ENCODE data around the gene FAM171A2. TPM values are rescaled to one million over a fixed set of nuclear protein-coding genes. Genes with fewer than 3 reads are reported as not detected.
"Not testable (repeated sequence)": the region's sequence is repeated elsewhere in the genome, so short reads cannot be mapped to it uniquely, and the experiment has no call there.

Gene FAM171A2
- total and polyA plus RNA-seq, 4 donors = 0.08 to 1.1 (median 0.18) TPM; not detected in 1

DNA sequence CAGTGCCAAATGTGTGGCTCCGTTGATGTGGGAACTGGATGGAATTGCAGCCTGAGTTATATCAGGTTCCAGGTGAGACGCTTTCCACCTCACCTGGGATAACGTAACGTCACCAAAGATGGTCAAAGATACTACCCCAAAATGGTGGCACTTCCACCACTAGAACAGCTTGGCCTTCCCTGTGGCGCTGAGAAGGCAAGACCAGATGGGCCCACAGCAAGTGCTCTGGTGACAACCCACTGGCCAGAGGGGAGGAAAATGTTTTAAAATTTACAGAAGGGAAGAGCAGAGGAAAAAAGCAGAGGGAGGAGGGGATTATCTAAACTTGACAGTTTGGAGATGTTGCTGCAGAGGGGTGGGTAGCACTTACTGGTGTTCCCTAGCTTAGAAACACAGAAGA lies 33.3 kb upstream of the FAM171A2 start:
- no peak overlapping the region for H3K27ac ChIP-seq (ENCODE audit: low read depth in 1 of 2, low read length in 2 of 2)
- peaks cover 10 to 37% (median 21%) of the 10 kb centered on the region in 4 donors for H3K36me3 ChIP-seq (ENCODE audit: control insufficient read depth in 4 of 4, insufficient read depth in 3 of 4, low read depth in 1 of 4, low read length in 3 of 4)
- H3K4me1 ChIP-seq (ENCODE audit: control insufficient read depth in 4 of 4, insufficient read depth in 4 of 4, low read length in 3 of 4) = no peaks in the 10 kb centered on the region
- H3K27me3 ChIP-seq (ENCODE audit: control insufficient read depth in 4 of 4, insufficient read depth in 4 of 4, low read length in 3 of 4) = no peaks in the 10 kb centered on the region
- 95% methylated on average over 5 of the region's 5 CpGs for WGBS
- no peak overlapping the region for H3K9ac ChIP-seq (ENCODE audit: low read depth in 1 of 2, low read length in 2 of 2)
- no peak for TF ChIP-seq EGR1 (IDR thresholded peaks at IDR 0.05; ENCODE audit: low read depth in 2 of 2)
- no peak for TF ChIP-seq FOXA1 (IDR thresholded peaks at IDR 0.05)
- TF ChIP-seq, protein P1, sequence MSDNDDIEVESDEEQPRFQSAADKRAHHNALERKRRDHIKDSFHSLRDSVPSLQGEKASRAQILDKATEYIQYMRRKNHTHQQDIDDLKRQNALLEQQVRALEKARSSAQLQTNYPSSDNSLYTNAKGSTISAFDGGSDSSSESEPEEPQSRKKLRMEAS (IDR thresholded peaks at IDR 0.05) = no peak
- TF ChIP-seq TAF1 (conservative IDR thresholded peaks at IDR 0.05) = no peak
- TF ChIP-seq SP1 (IDR thresholded peaks at IDR 0.05) = no peak
- no peak for TF ChIP-seq RXRA (IDR thresholded peaks at IDR 0.05)
- TF ChIP-seq RAD21 (IDR thresholded peaks at IDR 0.05) = no peak
- TF ChIP-seq, protein P2, sequence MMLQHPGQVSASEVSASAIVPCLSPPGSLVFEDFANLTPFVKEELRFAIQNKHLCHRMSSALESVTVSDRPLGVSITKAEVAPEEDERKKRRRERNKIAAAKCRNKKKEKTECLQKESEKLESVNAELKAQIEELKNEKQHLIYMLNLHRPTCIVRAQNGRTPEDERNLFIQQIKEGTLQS (IDR thresholded peaks at IDR 0.05) = no peak
- no peak for TF ChIP-seq GABPA (IDR thresholded peaks at IDR 0.05 in 1 of 2, conservative IDR thresholded peaks at IDR 0.05 in 1 of 2)
- TF ChIP-seq, protein P3, sequence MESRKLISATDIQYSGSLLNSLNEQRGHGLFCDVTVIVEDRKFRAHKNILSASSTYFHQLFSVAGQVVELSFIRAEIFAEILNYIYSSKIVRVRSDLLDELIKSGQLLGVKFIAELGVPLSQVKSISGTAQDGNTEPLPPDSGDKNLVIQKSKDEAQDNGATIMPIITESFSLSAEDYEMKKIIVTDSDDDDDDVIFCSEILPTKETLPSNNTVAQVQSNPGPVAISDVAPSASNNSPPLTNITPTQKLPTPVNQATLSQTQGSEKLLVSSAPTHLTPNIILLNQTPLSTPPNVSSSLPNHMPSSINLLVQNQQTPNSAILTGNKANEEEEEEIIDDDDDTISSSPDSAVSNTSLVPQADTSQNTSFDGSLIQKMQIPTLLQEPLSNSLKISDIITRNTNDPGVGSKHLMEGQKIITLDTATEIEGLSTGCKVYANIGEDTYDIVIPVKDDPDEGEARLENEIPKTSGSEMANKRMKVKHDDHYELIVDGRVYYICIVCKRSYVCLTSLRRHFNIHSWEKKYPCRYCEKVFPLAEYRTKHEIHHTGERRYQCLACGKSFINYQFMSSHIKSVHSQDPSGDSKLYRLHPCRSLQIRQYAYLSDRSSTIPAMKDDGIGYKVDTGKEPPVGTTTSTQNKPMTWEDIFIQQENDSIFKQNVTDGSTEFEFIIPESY (IDR thresholded peaks at IDR 0.05) = no peak
- no peak for TF ChIP-seq JUND (IDR thresholded peaks at IDR 0.05)
- no peak for TF ChIP-seq HNF4A (conservative IDR thresholded peaks at IDR 0.05)
- no peak for TF ChIP-seq FOXA2 (IDR thresholded peaks at IDR 0.05)
- TF ChIP-seq, protein P4, sequence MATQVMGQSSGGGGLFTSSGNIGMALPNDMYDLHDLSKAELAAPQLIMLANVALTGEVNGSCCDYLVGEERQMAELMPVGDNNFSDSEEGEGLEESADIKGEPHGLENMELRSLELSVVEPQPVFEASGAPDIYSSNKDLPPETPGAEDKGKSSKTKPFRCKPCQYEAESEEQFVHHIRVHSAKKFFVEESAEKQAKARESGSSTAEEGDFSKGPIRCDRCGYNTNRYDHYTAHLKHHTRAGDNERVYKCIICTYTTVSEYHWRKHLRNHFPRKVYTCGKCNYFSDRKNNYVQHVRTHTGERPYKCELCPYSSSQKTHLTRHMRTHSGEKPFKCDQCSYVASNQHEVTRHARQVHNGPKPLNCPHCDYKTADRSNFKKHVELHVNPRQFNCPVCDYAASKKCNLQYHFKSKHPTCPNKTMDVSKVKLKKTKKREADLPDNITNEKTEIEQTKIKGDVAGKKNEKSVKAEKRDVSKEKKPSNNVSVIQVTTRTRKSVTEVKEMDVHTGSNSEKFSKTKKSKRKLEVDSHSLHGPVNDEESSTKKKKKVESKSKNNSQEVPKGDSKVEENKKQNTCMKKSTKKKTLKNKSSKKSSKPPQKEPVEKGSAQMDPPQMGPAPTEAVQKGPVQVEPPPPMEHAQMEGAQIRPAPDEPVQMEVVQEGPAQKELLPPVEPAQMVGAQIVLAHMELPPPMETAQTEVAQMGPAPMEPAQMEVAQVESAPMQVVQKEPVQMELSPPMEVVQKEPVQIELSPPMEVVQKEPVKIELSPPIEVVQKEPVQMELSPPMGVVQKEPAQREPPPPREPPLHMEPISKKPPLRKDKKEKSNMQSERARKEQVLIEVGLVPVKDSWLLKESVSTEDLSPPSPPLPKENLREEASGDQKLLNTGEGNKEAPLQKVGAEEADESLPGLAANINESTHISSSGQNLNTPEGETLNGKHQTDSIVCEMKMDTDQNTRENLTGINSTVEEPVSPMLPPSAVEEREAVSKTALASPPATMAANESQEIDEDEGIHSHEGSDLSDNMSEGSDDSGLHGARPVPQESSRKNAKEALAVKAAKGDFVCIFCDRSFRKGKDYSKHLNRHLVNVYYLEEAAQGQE (IDR thresholded peaks at IDR 0.05) = no peak
- no peak overlapping the region for H3K4me3 ChIP-seq (ENCODE audit: low read depth in 1 of 3, low read length in 3 of 3)
- no peaks in the 10 kb centered on the region for H3K9me3 ChIP-seq (ENCODE audit: control insufficient read depth in 4 of 4, low read length in 3 of 4)
- no peak for DNase-seq (ENCODE audit: low spot score)

DNA sequence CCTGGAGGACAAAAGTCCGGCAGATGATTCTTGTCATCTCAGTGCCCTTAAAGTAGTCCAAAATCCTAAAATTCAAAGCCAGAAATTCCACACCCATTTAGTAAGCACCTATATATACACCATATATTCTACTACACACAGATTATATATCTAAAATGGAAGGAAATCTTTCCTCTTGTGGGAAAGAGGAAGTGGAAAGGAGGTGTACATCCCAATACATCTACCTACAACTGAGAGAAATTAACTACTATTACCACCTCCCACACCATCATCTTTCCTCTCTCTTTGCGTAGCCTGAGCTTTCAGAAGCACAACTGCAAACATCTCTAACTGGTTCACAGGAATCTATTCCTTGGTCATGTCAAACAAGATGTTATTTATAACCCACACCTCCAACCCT lies 31.2 kb upstream of the FAM171A2 start:
- Histone ChIP-seq H3K9ac (ENCODE audit: low read depth in 1 of 2, low read length in 2 of 2) (no peak overlapping the region), H3K27me3 (ENCODE audit: control insufficient read depth in 4 of 4, insufficient read depth in 4 of 4, low read length in 3 of 4) (no peaks in the 10 kb centered on the region), H3K4me3 (ENCODE audit: low read depth in 1 of 3, low read length in 3 of 3) (no peak overlapping the region), H3K27ac (ENCODE audit: low read depth in 1 of 2, low read length in 2 of 2) (no peak overlapping the region), H3K9me3 (ENCODE audit: control insufficient read depth in 4 of 4, low read length in 3 of 4) (no peaks in the 10 kb centered on the region), H3K4me1 (ENCODE audit: control insufficient read depth in 4 of 4, insufficient read depth in 4 of 4, low read length in 3 of 4) (no peaks in the 10 kb centered on the region), H3K36me3 (ENCODE audit: control insufficient read depth in 4 of 4, insufficient read depth in 3 of 4, low read depth in 1 of 4, low read length in 3 of 4) (peaks cover 3 to 21% (median 8%) of the 10 kb centered on the region in 4 donors)
- 97% methylated on average over 2 of the region's 2 CpGs for WGBS
- TF ChIP-seq NR2F2 (IDR thresholded peaks at IDR 0.05) = no peak
- no peak for TF ChIP-seq RXRA (IDR thresholded peaks at IDR 0.05)
- TF ChIP-seq, protein P4 (IDR thresholded peaks at IDR 0.05) = no peak
- no peak for TF ChIP-seq FOXA1 (IDR thresholded peaks at IDR 0.05)
- TF ChIP-seq RAD21 (IDR thresholded peaks at IDR 0.05) = no peak
- TF ChIP-seq SP1 (IDR thresholded peaks at IDR 0.05) = no peak
- no peak for TF ChIP-seq GABPA (IDR thresholded peaks at IDR 0.05 in 1 of 2, conservative IDR thresholded peaks at IDR 0.05 in 1 of 2)
- TF ChIP-seq EGR1 (IDR thresholded peaks at IDR 0.05; ENCODE audit: low read depth in 2 of 2) = no peak
- TF ChIP-seq HNF4A (conservative IDR thresholded peaks at IDR 0.05) = no peak
- TF ChIP-seq YY1 (IDR thresholded peaks at IDR 0.05) = no peak
- no peak for TF ChIP-seq TAF1 (conservative IDR thresholded peaks at IDR 0.05)
- TF ChIP-seq, protein P5, sequence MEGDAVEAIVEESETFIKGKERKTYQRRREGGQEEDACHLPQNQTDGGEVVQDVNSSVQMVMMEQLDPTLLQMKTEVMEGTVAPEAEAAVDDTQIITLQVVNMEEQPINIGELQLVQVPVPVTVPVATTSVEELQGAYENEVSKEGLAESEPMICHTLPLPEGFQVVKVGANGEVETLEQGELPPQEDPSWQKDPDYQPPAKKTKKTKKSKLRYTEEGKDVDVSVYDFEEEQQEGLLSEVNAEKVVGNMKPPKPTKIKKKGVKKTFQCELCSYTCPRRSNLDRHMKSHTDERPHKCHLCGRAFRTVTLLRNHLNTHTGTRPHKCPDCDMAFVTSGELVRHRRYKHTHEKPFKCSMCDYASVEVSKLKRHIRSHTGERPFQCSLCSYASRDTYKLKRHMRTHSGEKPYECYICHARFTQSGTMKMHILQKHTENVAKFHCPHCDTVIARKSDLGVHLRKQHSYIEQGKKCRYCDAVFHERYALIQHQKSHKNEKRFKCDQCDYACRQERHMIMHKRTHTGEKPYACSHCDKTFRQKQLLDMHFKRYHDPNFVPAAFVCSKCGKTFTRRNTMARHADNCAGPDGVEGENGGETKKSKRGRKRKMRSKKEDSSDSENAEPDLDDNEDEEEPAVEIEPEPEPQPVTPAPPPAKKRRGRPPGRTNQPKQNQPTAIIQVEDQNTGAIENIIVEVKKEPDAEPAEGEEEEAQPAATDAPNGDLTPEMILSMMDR (IDR thresholded peaks at IDR 0.05; ENCODE audit: low read depth, low read length, missing input control) = no peak
- DNase-seq (ENCODE audit: low spot score) = no peak

DNA sequence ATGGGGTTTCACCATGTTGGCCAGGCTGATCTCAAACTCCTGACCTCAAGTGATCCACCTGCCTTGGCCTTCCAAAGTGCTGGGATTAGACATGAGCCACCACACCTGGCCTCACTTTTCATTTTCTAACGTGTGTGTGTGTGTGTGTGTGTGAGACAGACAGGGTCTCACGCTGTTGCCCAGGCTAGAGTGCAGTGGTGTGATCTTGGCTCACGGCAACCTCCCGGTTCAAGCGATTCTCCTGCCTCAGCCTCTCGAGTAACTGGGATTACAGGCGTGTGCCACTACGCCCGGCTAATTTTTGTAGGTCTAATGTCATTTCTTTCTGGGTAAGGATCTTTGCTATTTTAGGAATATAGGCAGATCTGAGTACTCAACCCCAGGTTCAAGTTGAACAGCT lies 30.5 kb upstream of the FAM171A2 start:
- WGBS = 94% methylated on average over 9 of the region's 9 CpGs
- H3K27me3 ChIP-seq (ENCODE audit: control insufficient read depth in 4 of 4, insufficient read depth in 4 of 4, low read length in 3 of 4); H3K9me3 ChIP-seq (ENCODE audit: control insufficient read depth in 4 of 4, low read length in 3 of 4); H3K27ac ChIP-seq (ENCODE audit: low read depth in 1 of 2, low read length in 2 of 2); DNase-seq (ENCODE audit: low spot score); H3K4me3 ChIP-seq (ENCODE audit: low read depth in 1 of 3, low read length in 3 of 3); H3K9ac ChIP-seq (ENCODE audit: low read depth in 1 of 2, low read length in 2 of 2); H3K4me1 ChIP-seq (ENCODE audit: control insufficient read depth in 4 of 4, insufficient read depth in 4 of 4, low read length in 3 of 4): not testable (repeated sequence)
- H3K36me3 ChIP-seq (ENCODE audit: control insufficient read depth in 4 of 4, insufficient read depth in 3 of 4, low read depth in 1 of 4, low read length in 3 of 4) = peaks cover 1 to 14% (median 4%) of the 10 kb centered on the region in 4 donors
